SK-N-SH treated with all-trans-retinoic acid at 6 μM for 48 hours (cell line): ENCODE measurements around the gene NPAS1.

Experiments
- ATAC-seq: fragments of 200-7000 bp; cut with Tn5 transposase; 3 replicates; pipeline ENCODE4 v1.9.1; 2020; ENCODE audit warnings: mild to moderate bottlenecking, moderate library complexity
- ARNTL ChIP-seq: fragments of 450-650 bp; formaldehyde crosslinking; IDR thresholded peaks from 2 replicates; pipeline ENCODE4 v1.5.0; 2020; ENCODE audit warnings: low read depth, mild to moderate bottlenecking, moderate library complexity, borderline replicate concordance
- BACH2 ChIP-seq: fragments of 250-450 bp; sonication (Bioruptor Pico); IDR thresholded peaks from 2 replicates; pipeline ENCODE4 v1.9.0; 2021; ENCODE audit warnings: mild to moderate bottlenecking, borderline replicate concordance
- CSDC2 ChIP-seq: fragments of 250-450 bp; sonication (Bioruptor Pico); IDR thresholded peaks from 2 replicates; pipeline ENCODE4 v1.5.0; 2020; ENCODE audit warnings: mild to moderate bottlenecking, moderate library complexity
- ESRRG ChIP-seq: fragments of 250-450 bp; sonication (Bioruptor Pico); IDR thresholded peaks from 2 replicates; pipeline ENCODE4 v1.6.1; 2021; ENCODE audit warnings: mild to moderate bottlenecking
- GLIS3 ChIP-seq: fragments of 250-450 bp; sonication (Bioruptor Pico); IDR thresholded peaks from 2 replicates; pipeline ENCODE4 v1.5.0; 2020; ENCODE audit warnings: mild to moderate bottlenecking, moderate library complexity
- OSR1 ChIP-seq: fragments of 250-450 bp; sonication (Bioruptor Pico); IDR thresholded peaks from 2 replicates; pipeline ENCODE4 v1.8.0; 2022; ENCODE audit warnings: moderate library complexity, mild to moderate bottlenecking, inconsistent platforms
- PPARA ChIP-seq: fragments of 250-450 bp; sonication (Bioruptor Pico); IDR thresholded peaks from 2 replicates; pipeline ENCODE4 v1.5.0; 2020; ENCODE audit warnings: mild to moderate bottlenecking, borderline replicate concordance
- RARB ChIP-seq: fragments of 250-450 bp; sonication (Bioruptor Pico); IDR thresholded peaks from 2 replicates; pipeline ENCODE4 v1.8.0; 2021; ENCODE audit warnings: mild to moderate bottlenecking, moderate library complexity
- TCF4 ChIP-seq: fragments of 250-450 bp; sonication (Bioruptor Pico); IDR thresholded peaks from 2 replicates; pipeline ENCODE4 v1.8.0; 2021; ENCODE audit warnings: mild to moderate bottlenecking, moderate library complexity, borderline replicate concordance
- TOX ChIP-seq: fragments of 250-450 bp; sonication (Bioruptor Pico); IDR thresholded peaks from 2 replicates; pipeline ENCODE4 v1.8.0; 2021; ENCODE audit warnings: mild to moderate bottlenecking, moderate library complexity, borderline replicate concordance
- ZC3H10 ChIP-seq: fragments of 250-450 bp; sonication (Bioruptor Pico); IDR thresholded peaks from 2 replicates; pipeline ENCODE4 v1.5.1; 2021; ENCODE audit warnings: mild to moderate bottlenecking, moderate library complexity
- ZFP3 ChIP-seq: fragments of 250-450 bp; sonication (Bioruptor Pico); IDR thresholded peaks from 2 replicates; pipeline ENCODE4 v1.5.0; 2020; ENCODE audit warnings: mild to moderate bottlenecking, moderate library complexity
- ZFP30 ChIP-seq: fragments of 450-650 bp; formaldehyde crosslinking; IDR thresholded peaks from 2 replicates; pipeline ENCODE4 v1.5.0; 2022; ENCODE audit warnings: mild to moderate bottlenecking, moderate library complexity
- ZNF565 ChIP-seq: fragments of 450-650 bp; formaldehyde crosslinking; conservative IDR thresholded peaks from 2 replicates; pipeline ENCODE4 v1.5.0; 2020; ENCODE audit warnings: low read depth, mild to moderate bottlenecking, moderate library complexity
- ZNF70 ChIP-seq: fragments of 450-650 bp; formaldehyde crosslinking; IDR thresholded peaks from 2 replicates; pipeline ENCODE4 v1.5.0; 2020; ENCODE audit warnings: mild to moderate bottlenecking, moderate library complexity
- TF ChIP-seq, protein P1 (sequence below): fragments of 250-450 bp; sonication (Bioruptor Pico); IDR thresholded peaks from 2 replicates; pipeline ENCODE4 v1.5.0; 2020; ENCODE audit warnings: mild to moderate bottlenecking, moderate library complexity
- TF ChIP-seq, protein P2 (sequence below): fragments of 250-450 bp; sonication (Bioruptor Pico); IDR thresholded peaks from 2 replicates; pipeline ENCODE4 v1.5.1; 2021; ENCODE audit warnings: mild to moderate bottlenecking, moderate library complexity
- TF ChIP-seq, protein P3 (sequence below): fragments of 250-450 bp; sonication (Bioruptor Pico); IDR thresholded peaks from 2 replicates; pipeline ENCODE4 v1.8.0; 2021; ENCODE audit warnings: low read depth, mild to moderate bottlenecking, moderate library complexity, borderline replicate concordance
- TF ChIP-seq, protein P4 (sequence below): fragments of 250-450 bp; sonication (Bioruptor Pico); IDR thresholded peaks from 2 replicates; pipeline ENCODE4 v1.8.0; 2020; ENCODE audit warnings: mild to moderate bottlenecking, moderate library complexity, borderline replicate concordance
- TF ChIP-seq, protein P5 (sequence below): fragments of 250-450 bp; sonication (Bioruptor Pico); IDR thresholded peaks from 2 replicates; pipeline ENCODE4 v1.5.1; 2020; ENCODE audit warnings: low read depth, mild to moderate bottlenecking, moderate library complexity

Gene NPAS1

DNA sequence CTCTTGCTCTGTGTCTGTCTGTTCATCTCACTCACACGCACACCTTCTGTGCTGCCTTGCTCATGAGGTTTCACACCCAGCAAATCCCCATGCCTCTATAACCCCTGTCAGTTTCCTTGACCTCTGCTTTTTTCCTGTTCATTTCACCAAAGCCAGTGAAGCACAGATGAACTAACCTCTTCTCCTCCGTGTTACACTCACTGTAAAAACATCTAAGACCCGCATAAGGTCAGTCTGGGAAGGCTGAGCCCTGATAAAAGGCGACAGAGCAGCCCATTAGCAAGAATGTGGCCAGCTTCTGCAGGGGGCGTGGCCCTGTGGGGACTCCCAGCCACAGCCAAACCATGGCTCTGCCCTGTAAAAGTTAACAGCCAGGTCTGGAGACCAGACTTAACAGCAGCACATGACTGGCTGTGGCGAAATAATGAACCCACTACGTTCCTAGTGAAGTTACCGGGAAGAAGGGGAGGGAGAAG lies 42.8 kb upstream of the NPAS1 start:
- peak; percentile 63 for ATAC-seq
- TF ChIP-seq ZNF565 (CRISPR knock-in tag), result no peak
- no peak for TF ChIP-seq ZC3H10 (CRISPR knock-in tag)
- TF ChIP-seq, protein P1, sequence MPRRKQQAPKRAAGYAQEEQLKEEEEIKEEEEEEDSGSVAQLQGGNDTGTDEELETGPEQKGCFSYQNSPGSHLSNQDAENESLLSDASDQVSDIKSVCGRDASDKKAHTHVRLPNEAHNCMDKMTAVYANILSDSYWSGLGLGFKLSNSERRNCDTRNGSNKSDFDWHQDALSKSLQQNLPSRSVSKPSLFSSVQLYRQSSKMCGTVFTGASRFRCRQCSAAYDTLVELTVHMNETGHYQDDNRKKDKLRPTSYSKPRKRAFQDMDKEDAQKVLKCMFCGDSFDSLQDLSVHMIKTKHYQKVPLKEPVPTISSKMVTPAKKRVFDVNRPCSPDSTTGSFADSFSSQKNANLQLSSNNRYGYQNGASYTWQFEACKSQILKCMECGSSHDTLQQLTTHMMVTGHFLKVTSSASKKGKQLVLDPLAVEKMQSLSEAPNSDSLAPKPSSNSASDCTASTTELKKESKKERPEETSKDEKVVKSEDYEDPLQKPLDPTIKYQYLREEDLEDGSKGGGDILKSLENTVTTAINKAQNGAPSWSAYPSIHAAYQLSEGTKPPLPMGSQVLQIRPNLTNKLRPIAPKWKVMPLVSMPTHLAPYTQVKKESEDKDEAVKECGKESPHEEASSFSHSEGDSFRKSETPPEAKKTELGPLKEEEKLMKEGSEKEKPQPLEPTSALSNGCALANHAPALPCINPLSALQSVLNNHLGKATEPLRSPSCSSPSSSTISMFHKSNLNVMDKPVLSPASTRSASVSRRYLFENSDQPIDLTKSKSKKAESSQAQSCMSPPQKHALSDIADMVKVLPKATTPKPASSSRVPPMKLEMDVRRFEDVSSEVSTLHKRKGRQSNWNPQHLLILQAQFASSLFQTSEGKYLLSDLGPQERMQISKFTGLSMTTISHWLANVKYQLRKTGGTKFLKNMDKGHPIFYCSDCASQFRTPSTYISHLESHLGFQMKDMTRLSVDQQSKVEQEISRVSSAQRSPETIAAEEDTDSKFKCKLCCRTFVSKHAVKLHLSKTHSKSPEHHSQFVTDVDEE (CRISPR knock-in tag), result no peak
- TF ChIP-seq TOX (CRISPR knock-in tag), result no peak
- no peak for TF ChIP-seq ESRRG
- TF ChIP-seq, protein P2, sequence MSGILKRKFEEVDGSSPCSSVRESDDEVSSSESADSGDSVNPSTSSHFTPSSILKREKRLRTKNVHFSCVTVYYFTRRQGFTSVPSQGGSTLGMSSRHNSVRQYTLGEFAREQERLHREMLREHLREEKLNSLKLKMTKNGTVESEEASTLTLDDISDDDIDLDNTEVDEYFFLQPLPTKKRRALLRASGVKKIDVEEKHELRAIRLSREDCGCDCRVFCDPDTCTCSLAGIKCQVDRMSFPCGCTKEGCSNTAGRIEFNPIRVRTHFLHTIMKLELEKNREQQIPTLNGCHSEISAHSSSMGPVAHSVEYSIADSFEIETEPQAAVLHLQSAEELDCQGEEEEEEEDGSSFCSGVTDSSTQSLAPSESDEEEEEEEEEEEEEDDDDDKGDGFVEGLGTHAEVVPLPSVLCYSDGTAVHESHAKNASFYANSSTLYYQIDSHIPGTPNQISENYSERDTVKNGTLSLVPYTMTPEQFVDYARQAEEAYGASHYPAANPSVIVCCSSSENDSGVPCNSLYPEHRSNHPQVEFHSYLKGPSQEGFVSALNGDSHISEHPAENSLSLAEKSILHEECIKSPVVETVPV, result no peak
- no peak for TF ChIP-seq PPARA (CRISPR knock-in tag)
- TF ChIP-seq ZNF70, result no peak
- no peak for TF ChIP-seq ZFP3 (CRISPR knock-in tag)
- no peak for TF ChIP-seq TCF4 (CRISPR knock-in tag)
- TF ChIP-seq OSR1 (CRISPR knock-in tag), result no peak
- no peak for TF ChIP-seq RARB (CRISPR knock-in tag)

DNA sequence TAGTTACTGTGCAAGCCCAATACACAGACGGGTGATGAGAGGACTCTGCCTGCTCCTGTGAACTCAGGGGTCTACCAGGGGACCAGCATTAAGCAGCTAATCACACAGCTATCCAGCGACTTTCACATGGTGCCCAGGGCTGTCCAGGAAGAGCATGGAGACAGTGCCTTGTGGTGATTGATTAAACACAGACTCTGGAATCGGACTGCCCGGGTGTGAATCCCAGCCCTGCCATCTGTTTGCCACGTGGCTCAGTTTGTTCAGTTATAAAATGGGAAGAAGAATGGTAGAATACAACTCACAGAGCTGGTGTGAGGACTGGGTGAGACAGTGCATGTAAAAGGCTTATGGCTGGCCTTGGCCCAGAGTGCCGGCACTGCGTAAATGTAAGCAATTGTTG lies 42.1 kb upstream of the NPAS1 start:
- TF ChIP-seq RARB (CRISPR knock-in tag) (no peak), ZFP3 (CRISPR knock-in tag) (no peak), CSDC2 (CRISPR knock-in tag) (no peak), ZNF565 (CRISPR knock-in tag) (no peak), ARNTL (CRISPR knock-in tag) (no peak), PPARA (CRISPR knock-in tag) (no peak), TCF4 (CRISPR knock-in tag) (no peak), ZFP30 (no peak), BACH2 (CRISPR knock-in tag) (no peak)
- TF ChIP-seq, protein P3, sequence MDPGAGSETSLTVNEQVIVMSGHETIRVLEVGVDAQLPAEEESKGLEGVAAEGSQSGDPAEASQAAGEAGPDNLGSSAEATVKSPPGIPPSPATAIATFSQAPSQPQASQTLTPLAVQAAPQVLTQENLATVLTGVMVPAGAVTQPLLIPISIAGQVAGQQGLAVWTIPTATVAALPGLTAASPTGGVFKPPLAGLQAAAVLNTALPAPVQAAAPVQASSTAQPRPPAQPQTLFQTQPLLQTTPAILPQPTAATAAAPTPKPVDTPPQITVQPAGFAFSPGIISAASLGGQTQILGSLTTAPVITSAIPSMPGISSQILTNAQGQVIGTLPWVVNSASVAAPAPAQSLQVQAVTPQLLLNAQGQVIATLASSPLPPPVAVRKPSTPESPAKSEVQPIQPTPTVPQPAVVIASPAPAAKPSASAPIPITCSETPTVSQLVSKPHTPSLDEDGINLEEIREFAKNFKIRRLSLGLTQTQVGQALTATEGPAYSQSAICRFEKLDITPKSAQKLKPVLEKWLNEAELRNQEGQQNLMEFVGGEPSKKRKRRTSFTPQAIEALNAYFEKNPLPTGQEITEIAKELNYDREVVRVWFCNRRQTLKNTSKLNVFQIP (CRISPR knock-in tag), result no peak
- TF ChIP-seq, protein P4, sequence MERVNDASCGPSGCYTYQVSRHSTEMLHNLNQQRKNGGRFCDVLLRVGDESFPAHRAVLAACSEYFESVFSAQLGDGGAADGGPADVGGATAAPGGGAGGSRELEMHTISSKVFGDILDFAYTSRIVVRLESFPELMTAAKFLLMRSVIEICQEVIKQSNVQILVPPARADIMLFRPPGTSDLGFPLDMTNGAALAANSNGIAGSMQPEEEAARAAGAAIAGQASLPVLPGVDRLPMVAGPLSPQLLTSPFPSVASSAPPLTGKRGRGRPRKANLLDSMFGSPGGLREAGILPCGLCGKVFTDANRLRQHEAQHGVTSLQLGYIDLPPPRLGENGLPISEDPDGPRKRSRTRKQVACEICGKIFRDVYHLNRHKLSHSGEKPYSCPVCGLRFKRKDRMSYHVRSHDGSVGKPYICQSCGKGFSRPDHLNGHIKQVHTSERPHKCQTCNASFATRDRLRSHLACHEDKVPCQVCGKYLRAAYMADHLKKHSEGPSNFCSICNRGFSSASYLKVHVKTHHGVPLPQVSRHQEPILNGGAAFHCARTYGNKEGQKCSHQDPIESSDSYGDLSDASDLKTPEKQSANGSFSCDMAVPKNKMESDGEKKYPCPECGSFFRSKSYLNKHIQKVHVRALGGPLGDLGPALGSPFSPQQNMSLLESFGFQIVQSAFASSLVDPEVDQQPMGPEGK (CRISPR knock-in tag), result no peak
- TF ChIP-seq, all 23 proteins: peak for 0
- ATAC-seq, result no peak

DNA sequence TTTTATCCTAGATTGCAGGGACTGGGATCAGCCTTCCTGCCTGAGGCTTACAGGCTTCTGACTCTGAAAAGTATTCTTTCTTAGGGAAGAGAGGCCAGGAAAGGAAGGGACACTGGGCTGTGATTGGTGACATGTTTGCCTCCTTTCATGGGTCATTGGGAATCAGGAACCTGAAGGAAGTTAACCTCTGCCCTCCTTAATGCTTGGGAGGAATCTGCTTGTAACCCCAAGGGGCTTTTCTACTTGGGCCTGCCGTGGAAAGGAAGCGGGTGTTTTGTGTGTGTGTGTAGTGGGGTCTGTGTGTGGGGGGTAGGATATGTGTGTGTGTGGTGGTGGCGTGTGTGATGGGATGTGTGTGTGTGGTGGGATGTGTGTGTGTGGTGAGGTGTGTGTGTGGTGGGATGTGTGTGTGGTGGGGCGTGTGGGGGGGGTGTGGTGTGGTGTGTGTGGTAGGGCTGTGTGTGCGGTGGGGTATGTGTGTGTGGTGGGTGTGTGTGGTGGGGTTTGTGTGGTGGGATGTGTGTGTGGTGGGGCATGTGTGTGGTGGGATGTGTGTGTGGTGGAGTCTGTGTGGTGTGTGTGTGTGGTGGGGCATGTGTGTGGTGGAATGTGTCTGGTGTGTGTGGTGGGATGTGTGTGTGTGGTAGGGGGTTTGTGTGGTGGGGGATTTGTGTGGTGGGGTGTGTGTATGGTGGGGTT lies 41.3 kb upstream of the NPAS1 start:
- no peak for ATAC-seq
- TF ChIP-seq ZNF565 (CRISPR knock-in tag) (no peak), PPARA (CRISPR knock-in tag) (no peak), ZC3H10 (CRISPR knock-in tag) (no peak), TCF4 (CRISPR knock-in tag) (no peak), RARB (CRISPR knock-in tag) (no peak), BACH2 (CRISPR knock-in tag) (no peak), ARNTL (CRISPR knock-in tag) (no peak), ZFP3 (CRISPR knock-in tag) (no peak), GLIS3 (CRISPR knock-in tag) (no peak)
- TF ChIP-seq, protein P5, sequence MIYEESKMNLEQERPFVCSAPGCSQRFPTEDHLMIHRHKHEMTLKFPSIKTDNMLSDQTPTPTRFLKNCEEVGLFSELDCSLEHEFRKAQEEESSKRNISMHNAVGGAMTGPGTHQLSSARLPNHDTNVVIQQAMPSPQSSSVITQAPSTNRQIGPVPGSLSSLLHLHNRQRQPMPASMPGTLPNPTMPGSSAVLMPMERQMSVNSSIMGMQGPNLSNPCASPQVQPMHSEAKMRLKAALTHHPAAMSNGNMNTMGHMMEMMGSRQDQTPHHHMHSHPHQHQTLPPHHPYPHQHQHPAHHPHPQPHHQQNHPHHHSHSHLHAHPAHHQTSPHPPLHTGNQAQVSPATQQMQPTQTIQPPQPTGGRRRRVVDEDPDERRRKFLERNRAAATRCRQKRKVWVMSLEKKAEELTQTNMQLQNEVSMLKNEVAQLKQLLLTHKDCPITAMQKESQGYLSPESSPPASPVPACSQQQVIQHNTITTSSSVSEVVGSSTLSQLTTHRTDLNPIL (CRISPR knock-in tag), result no peak
- TF ChIP-seq, protein P2, result no peak
- TF ChIP-seq, protein P1 (CRISPR knock-in tag), result no peak
